SH-SY5Y (cell line): ENCODE measurements around the gene SCAF4.

Source experiments
- GATA2 ChIP-seq: IDR thresholded peaks from 2 replicates; pipeline ENCODE4 v1.6.1; 2011; ENCODE audit warnings: mild to moderate bottlenecking, low read depth, low read length
- GATA3 ChIP-seq: IDR thresholded peaks from 2 replicates; pipeline ENCODE4 v1.6.1; 2011; ENCODE audit warnings: low read depth, mild to moderate bottlenecking, low read length, moderate library complexity

- TF ChIP-seq GATA2 = no peak
- TF ChIP-seq GATA3 = no peak
These were observed 7.4 kb downstream of the SCAF4 start for GRCh38 chr21:31724552-31724951.
